GM18867 (cell line): ENCODE data around the gene CACNA2D3.

ENCODE experiments used
- ATAC-seq: cut with Tn5 transposase; IDR thresholded peaks from one replicate; pipeline ENCODE4 v1.9.1; 2021; ENCODE audit warnings: mild to moderate bottlenecking, moderate library complexity; ENCODE audit not compliant: unreplicated experiment

The CACNA2D3 gene

GRCh38 chr3:54891540-54891897 lies 769.2 kb downstream of the CACNA2D3 start:
- no peak for ATAC-seq

- no peak for ATAC-seq
Observed at GRCh38 chr3:54892168-54892567, 769.8 kb downstream of the CACNA2D3 start.

- ATAC-seq: no peak
Observed at GRCh38 chr3:54895613-54896012, 773.3 kb downstream of the CACNA2D3 start.

- ATAC-seq: no peak
Observed at GRCh38 chr3:54897028-54897711, 774.8 kb downstream of the CACNA2D3 start.

- no peak for ATAC-seq
Observed at GRCh38 chr3:54899273-54899672, 776.9 kb downstream of the CACNA2D3 start.

GRCh38 chr3:54900838-54901591 lies 778.7 kb downstream of the CACNA2D3 start:
- ATAC-seq: no peak

- ATAC-seq: no peak
Observed at GRCh38 chr3:54901906-54902685, 779.7 kb downstream of the CACNA2D3 start.

GRCh38 chr3:54905261-54905888 lies 783.0 kb downstream of the CACNA2D3 start:
- ATAC-seq: no peak

GRCh38 chr3:54905920-54906319 lies 783.6 kb downstream of the CACNA2D3 start:
- no peak for ATAC-seq

- no peak for ATAC-seq
Observed at GRCh38 chr3:54906763-54907162, 784.4 kb downstream of the CACNA2D3 start.

GRCh38 chr3:54909191-54909590 lies 786.8 kb downstream of the CACNA2D3 start:
- no peak for ATAC-seq

- ATAC-seq: no peak
Observed at GRCh38 chr3:54914180-54914579, 791.8 kb downstream of the CACNA2D3 start.

- ATAC-seq: no peak
Observed at GRCh38 chr3:54915181-54915580, 792.8 kb downstream of the CACNA2D3 start.

GRCh38 chr3:54915976-54916375 lies 793.6 kb downstream of the CACNA2D3 start:
- no peak for ATAC-seq

GRCh38 chr3:54916732-54917131 lies 794.4 kb downstream of the CACNA2D3 start:
- ATAC-seq: no peak

GRCh38 chr3:54917174-54917573 lies 794.8 kb downstream of the CACNA2D3 start:
- ATAC-seq: no peak

GRCh38 chr3:54917862-54918261 lies 795.5 kb downstream of the CACNA2D3 start:
- no peak for ATAC-seq

GRCh38 chr3:54918516-54918915 lies 796.2 kb downstream of the CACNA2D3 start:
- no peak for ATAC-seq

GRCh38 chr3:54928046-54928770 lies 805.9 kb downstream of the CACNA2D3 start, which contains the start of gene LRTM1:
TSS of gene LRTM1 (minus strand) at chr3:54928059. CDS start at chr3:54927911, 148 bp downstream.
- ATAC-seq: no peak

- no peak for ATAC-seq
Observed at GRCh38 chr3:54931182-54931581, 808.8 kb downstream of the CACNA2D3 start.
